ENCODE measurements around the gene SSBP4. TPM values are rescaled to one million over a fixed set of nuclear protein-coding genes. Genes with fewer than 3 reads are reported as not detected.
A peak's percentile ranks its signal among the peaks of the same experiment; 100 is the strongest.

Gene SSBP4
- total and polyA plus RNA-seq, 9 of the 15 experiments (the other 6 are each of a cell fraction or from before 2014, with no cell fraction given): 1.1 to 189 (median 39.0) TPM

DNA sequence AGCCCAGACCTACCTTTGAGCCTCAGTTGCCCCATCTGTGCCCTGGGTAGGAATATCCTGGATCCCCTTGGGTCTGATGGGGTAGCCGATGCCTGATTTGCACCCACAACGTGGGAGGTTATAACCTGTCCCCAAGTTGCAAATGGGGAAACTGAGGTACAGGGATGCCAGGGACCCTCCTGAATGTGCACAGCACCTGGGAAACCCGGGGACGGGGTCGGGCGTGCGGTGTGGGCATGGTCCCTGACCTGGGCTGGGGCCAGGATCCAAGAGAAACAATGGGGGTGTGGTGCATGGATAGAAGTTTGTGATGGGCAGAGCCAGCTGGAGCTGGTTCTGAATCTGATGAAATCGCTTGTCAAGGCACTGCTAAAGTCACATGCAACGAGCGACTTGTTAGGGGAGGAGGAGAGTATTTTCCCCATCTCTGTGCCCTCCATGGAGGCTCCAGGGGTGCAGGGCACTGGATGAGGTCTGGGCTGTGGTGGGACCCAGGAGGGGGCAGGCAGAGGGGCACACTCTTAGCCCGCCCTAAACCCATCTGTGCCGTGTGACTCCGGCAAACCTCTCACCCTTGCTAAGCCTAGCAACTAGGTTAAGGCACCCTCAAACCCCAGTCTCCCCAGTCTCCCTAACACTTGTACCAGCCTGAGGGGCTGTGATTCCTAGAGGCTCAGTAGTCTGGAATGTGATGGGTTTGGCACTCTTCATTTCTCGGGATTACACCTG, 32.5 kb upstream of the SSBP4 start (continued):
- TF ChIP-seq, protein P1, sequence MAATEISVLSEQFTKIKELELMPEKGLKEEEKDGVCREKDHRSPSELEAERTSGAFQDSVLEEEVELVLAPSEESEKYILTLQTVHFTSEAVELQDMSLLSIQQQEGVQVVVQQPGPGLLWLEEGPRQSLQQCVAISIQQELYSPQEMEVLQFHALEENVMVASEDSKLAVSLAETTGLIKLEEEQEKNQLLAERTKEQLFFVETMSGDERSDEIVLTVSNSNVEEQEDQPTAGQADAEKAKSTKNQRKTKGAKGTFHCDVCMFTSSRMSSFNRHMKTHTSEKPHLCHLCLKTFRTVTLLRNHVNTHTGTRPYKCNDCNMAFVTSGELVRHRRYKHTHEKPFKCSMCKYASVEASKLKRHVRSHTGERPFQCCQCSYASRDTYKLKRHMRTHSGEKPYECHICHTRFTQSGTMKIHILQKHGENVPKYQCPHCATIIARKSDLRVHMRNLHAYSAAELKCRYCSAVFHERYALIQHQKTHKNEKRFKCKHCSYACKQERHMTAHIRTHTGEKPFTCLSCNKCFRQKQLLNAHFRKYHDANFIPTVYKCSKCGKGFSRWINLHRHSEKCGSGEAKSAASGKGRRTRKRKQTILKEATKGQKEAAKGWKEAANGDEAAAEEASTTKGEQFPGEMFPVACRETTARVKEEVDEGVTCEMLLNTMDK (IDR thresholded peaks at IDR 0.05; ENCODE audit: borderline replicate concordance, insufficient read depth, low read depth, low read length, poor library complexity, severe bottlenecking): no peak
- TF ChIP-seq GABPA (tag; conservative IDR thresholded peaks at IDR 0.05; ENCODE audit: low read depth) (peak; percentile 7; the same call in 1 of the 2 replicates), RBFOX2 (IDR thresholded peaks at IDR 0.05; ENCODE audit: low read depth, low read length) (peak; percentile 94), GATA2 (CRISPR knock-in tag; IDR thresholded peaks at IDR 0.05) (0 out of 2 replicates have a peak, but pooled peaks have one; percentile 6), BCL6 (CRISPR knock-in tag; IDR thresholded peaks at IDR 0.05) (no peak), RBM39 (optimal IDR thresholded peaks at IDR 0.05; ENCODE audit: low read depth, low read length) (no peak), ZNF217 (CRISPR knock-in tag; IDR thresholded peaks at IDR 0.05) (no peak; the same call in 1 of the 2 replicates), ZNF717 (CRISPR knock-in tag; IDR thresholded peaks at IDR 0.05) (no peak), ZNF165 (CRISPR knock-in tag; IDR thresholded peaks at IDR 0.05; ENCODE audit: borderline replicate concordance) (no peak), SAFB2 (IDR thresholded peaks at IDR 0.05; ENCODE audit: borderline replicate concordance, low read depth, low read length, severe bottlenecking) (no peak), ZBTB1 (CRISPR knock-in tag; IDR thresholded peaks at IDR 0.05; ENCODE audit: borderline replicate concordance, low read depth) (peak; percentile 40; the same call in 1 of the 2 replicates), ETV5 (CRISPR knock-in tag; IDR thresholded peaks at IDR 0.05; ENCODE audit: low read depth) (peak; percentile 62; the same call in 1 of the 2 replicates), ZNF57 (CRISPR knock-in tag; IDR thresholded peaks at IDR 0.05) (no peak), ESRRB (CRISPR knock-in tag; IDR thresholded peaks at IDR 0.05; ENCODE audit: borderline replicate concordance) (no peak), GABPB2 (CRISPR knock-in tag; conservative IDR thresholded peaks at IDR 0.05) (no peak; the same call in 1 of the 2 replicates), CHD1 (IDR thresholded peaks at IDR 0.05; ENCODE audit: low read length) (peak; percentile 96)
- TF ChIP-seq, protein P2, sequence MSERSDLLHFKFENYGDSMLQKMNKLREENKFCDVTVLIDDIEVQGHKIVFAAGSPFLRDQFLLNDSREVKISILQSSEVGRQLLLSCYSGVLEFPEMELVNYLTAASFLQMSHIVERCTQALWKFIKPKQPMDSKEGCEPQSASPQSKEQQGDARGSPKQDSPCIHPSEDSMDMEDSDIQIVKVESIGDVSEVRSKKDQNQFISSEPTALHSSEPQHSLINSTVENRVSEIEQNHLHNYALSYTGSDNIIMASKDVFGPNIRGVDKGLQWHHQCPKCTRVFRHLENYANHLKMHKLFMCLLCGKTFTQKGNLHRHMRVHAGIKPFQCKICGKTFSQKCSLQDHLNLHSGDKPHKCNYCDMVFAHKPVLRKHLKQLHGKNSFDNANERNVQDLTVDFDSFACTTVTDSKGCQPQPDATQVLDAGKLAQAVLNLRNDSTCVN (CRISPR knock-in tag; IDR thresholded peaks at IDR 0.05): no peak
- TF ChIP-seq, protein P3, sequence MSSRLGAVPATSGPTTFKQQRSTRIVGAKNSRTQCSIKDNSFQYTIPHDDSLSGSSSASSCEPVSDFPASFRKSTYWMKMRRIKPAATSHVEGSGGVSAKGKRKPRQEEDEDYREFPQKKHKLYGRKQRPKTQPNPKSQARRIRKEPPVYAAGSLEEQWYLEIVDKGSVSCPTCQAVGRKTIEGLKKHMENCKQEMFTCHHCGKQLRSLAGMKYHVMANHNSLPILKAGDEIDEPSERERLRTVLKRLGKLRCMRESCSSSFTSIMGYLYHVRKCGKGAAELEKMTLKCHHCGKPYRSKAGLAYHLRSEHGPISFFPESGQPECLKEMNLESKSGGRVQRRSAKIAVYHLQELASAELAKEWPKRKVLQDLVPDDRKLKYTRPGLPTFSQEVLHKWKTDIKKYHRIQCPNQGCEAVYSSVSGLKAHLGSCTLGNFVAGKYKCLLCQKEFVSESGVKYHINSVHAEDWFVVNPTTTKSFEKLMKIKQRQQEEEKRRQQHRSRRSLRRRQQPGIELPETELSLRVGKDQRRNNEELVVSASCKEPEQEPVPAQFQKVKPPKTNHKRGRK (tag; IDR thresholded peaks at IDR 0.05): no peak

Measured in K562 (cell line).